Measurements from ENCODE around the gene RAB6A. TPM values are rescaled to one million over a fixed set of nuclear protein-coding genes. Genes with fewer than 3 reads are reported as not detected.

The RAB6A gene
- total RNA-seq = 100 to 1,000 TPM; 119 to 178 (median 151) TPM

- TF ChIP-seq CTCF (IDR thresholded peaks at IDR 0.05) (no peak), POLR2A (IDR thresholded peaks at IDR 0.05) (no peak)
- intact Hi-C loops (cut with DNase I; ENCODE audit: low total_unique reads) = no loop called here
- 0% methylated on average over 30 to 49 of the region's 74 CpGs for WGBS, 2 donors
- peak within 1 kb of the TSS; percentile 98 for H3K4me3 ChIP-seq (ENCODE audit: low read depth, poor library complexity, severe bottlenecking)
- DNase-seq (ENCODE audit: low spot score in 2 of 2) = peak; percentile 100
Measured at GRCh38 chr11:73760679-73761402, at the start of gene RAB6A. RAB6A (minus strand) TSS chr11:73761074; CDS start chr11:73760635, 439 bp downstream.

GRCh38 chr11:73810637-73811036 lies 49.8 kb upstream of the RAB6A start:
- TF ChIP-seq CTCF (IDR thresholded peaks at IDR 0.05) (no peak), POLR2A (IDR thresholded peaks at IDR 0.05) (no peak)
- no peak for DNase-seq (ENCODE audit: low spot score in 2 of 2)
- H3K4me3 ChIP-seq (ENCODE audit: low read depth, poor library complexity, severe bottlenecking) = no peak overlapping the region
- intact Hi-C loops (cut with DNase I; ENCODE audit: low total_unique reads) = no loop called here
- 76 to 83% methylated on average over 1 of the region's 1 CpG for WGBS, 2 donors

- TF ChIP-seq CTCF (IDR thresholded peaks at IDR 0.05) (no peak), POLR2A (IDR thresholded peaks at IDR 0.05) (no peak)
- DNase-seq (ENCODE audit: low spot score in 2 of 2) = no peak
- no peak overlapping the region for H3K4me3 ChIP-seq (ENCODE audit: low read depth, poor library complexity, severe bottlenecking)
- intact Hi-C loops (cut with DNase I; ENCODE audit: low total_unique reads) = no loop called here
- WGBS, 2 donors = 74 to 90% methylated on average over 1 of the region's 1 CpG
Measured at GRCh38 chr11:73808052-73808451, 47.2 kb upstream of the RAB6A start.

- no peak for DNase-seq (ENCODE audit: low spot score in 2 of 2)
- H3K4me3 ChIP-seq (ENCODE audit: low read depth, poor library complexity, severe bottlenecking) = no peak overlapping the region
- intact Hi-C loops (cut with DNase I; ENCODE audit: low total_unique reads) = no loop called here
- TF ChIP-seq POLR2A (IDR thresholded peaks at IDR 0.05) = no peak
Measured at GRCh38 chr11:73804712-73805111, 43.8 kb upstream of the RAB6A start.

- intact Hi-C loops (cut with DNase I; ENCODE audit: low total_unique reads) = no loop called here
- no peak overlapping the region for H3K4me3 ChIP-seq (ENCODE audit: low read depth, poor library complexity, severe bottlenecking)
- TF ChIP-seq CTCF (IDR thresholded peaks at IDR 0.05) (no peak), POLR2A (IDR thresholded peaks at IDR 0.05) (no peak)
- DNase-seq (ENCODE audit: low spot score in 2 of 2) = no peak
- 75 to 81% methylated on average over 1 of the region's 1 CpG for WGBS, 2 donors
Measured at GRCh38 chr11:73801136-73801535, 40.3 kb upstream of the RAB6A start.

GRCh38 chr11:73800276-73800806 lies 39.5 kb upstream of the RAB6A start:
- no peak overlapping the region for H3K4me3 ChIP-seq (ENCODE audit: low read depth, poor library complexity, severe bottlenecking)
- intact Hi-C loops (cut with DNase I; ENCODE audit: low total_unique reads) = no loop called here
- TF ChIP-seq POLR2A (IDR thresholded peaks at IDR 0.05) (no peak), CTCF (IDR thresholded peaks at IDR 0.05) (no peak)
- WGBS, 2 donors = 81 to 82% methylated on average over 4 of the region's 4 CpGs
- DNase-seq (ENCODE audit: low spot score in 2 of 2) = no peak

All from lower leg skin (tissue), 4 donors.